Prostate gland (tissue), 2 donors: ENCODE data around the gene ZNF526. TPM values are rescaled to one million over a fixed set of nuclear protein-coding genes. Genes with fewer than 3 reads are reported as not detected.
A peak's percentile ranks its signal among the peaks of the same experiment; 100 is the strongest.

Source experiments
- DNase-seq: peaks from one replicate; pipeline ENCODE4 v3.0.0-alpha.2; 2019; ENCODE audit warnings: low spot score
- H3K27ac ChIP-seq, 2 donors: fragments of 200-600 bp; sonication (generic); 2 replicates each; pipeline ENCODE4 v1.5.1; 2017 to 2019
- H3K27me3 ChIP-seq: fragments of 200-600 bp; sonication (generic); replicated peaks from 2 replicates; pipeline ENCODE4 v1.5.1; 2019; ENCODE audit not compliant: insufficient read depth
- H3K36me3 ChIP-seq, 2 donors: fragments of 200-600 bp; sonication (generic); 1 replicate in 1 of 2; 2 replicates in 1 of 2; pipeline versions ENCODE4 v1.5.1 to v1.8.1; 2017 to 2019
- H3K4me1 ChIP-seq: fragments of 200-600 bp; sonication (generic); replicated peaks from 2 replicates; pipeline ENCODE4 v1.5.1; 2019
- H3K4me3 ChIP-seq, 2 donors: fragments of 200-600 bp; sonication (generic); 2 replicates each; pipeline ENCODE4 v1.5.1; 2017 to 2019
- H3K9me3 ChIP-seq: fragments of 200-600 bp; sonication (generic); 2 replicates; pipeline ENCODE4 v1.5.1; 2017
- POLR2A ChIP-seq: fragments of 450-650 bp; IDR thresholded peaks from one replicate; pipeline ENCODE4 v1.6.1; 2016; ENCODE audit warnings: antibody characterized with exemption, mild to moderate bottlenecking
- POLR2AphosphoS5 ChIP-seq: sonication (generic); formaldehyde crosslinking; IDR thresholded peaks from one replicate; pipeline ENCODE4 v1.6.1; 2017; ENCODE audit warnings: antibody characterized with exemption
- WGBS: methylation state at CpG from one replicate; pipeline ENCODE4 v1.1.5; 2018; 5-methylcytosine and 5-hydroxymethylcytosine counted together
- intact Hi-C: fragments of 100-400 bp; cut with DNase I; formaldehyde crosslinking; loops from one replicate; pipeline ENCODE4 v1.14.2; 2022
- total RNA-seq, 2 donors: library from RNA; depleted of rRNA; stranded (reverse); fragments of >200 nt; gene quantifications; one replicate each; pipeline ENCODE4 v1.1.0, GENCODE V29; 2016
- TF ChIP-seq, protein P1 (sequence below), 4 experiments: fragments of 200-600 bp in 2 of 4; fragments of 450-650 bp in 2 of 4; sonication (generic) in 2 of 4; IDR thresholded peaks; 1 replicate in 3 of 4; 2 replicates in 1 of 4; pipeline ENCODE4 v1.5.1; 2016 to 2019; ENCODE audit warnings: antibody characterized with exemption in 4 of 4, mild to moderate bottlenecking in 2 of 4, moderate library complexity in 2 of 4

Gene ZNF526
- total RNA-seq, 2 donors from 2014 or later: 8.2 to 14.1 TPM

DNA sequence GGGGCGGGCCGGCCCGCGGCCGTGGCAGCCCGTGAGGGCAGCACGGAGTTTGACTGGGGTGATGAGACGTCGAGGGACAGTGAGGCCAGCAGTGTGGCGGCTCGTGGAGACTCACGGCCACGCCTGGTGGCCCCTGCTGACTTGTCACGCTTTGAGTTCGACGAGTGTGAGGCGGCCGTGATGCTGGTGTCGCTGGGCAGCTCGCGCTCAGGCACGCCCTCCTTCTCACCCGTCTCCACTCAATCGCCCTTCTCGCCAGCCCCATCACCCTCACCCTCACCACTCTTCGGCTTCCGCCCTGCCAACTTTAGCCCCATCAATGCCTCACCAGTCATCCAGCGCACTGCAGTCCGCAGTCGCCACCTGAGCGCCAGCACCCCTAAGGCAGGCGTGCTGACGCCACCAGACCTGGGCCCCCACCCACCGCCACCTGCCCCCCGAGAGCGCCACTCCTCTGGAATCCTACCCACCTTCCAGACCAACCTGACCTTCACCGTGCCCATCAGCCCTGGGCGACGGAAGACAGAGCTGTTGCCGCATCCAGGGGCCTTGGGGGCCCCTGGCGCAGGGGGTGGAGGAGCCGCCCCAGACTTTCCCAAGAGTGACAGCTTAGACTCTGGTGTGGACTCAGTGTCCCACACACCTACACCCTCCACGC lies 53.4 kb downstream of the ZNF526 start:
- Histone ChIP-seq H3K27ac (no peak overlapping the region), H3K4me3 (no peak overlapping the region), H3K36me3 (peaks cover 15 to 17% of the 10 kb centered on the region in 2 donors), H3K4me1 (peaks cover 14% of the 10 kb centered on the region), H3K27me3 (no peaks in the 10 kb centered on the region), H3K9me3 (no peaks in the 10 kb centered on the region)
- DNase-seq: no peak
- intact Hi-C loops: no loop called here
- WGBS: 89% methylated on average over 43 of the region's 43 CpGs
- TF ChIP-seq POLR2AphosphoS5 (no peak), POLR2A (no peak)
- TF ChIP-seq, protein P1, sequence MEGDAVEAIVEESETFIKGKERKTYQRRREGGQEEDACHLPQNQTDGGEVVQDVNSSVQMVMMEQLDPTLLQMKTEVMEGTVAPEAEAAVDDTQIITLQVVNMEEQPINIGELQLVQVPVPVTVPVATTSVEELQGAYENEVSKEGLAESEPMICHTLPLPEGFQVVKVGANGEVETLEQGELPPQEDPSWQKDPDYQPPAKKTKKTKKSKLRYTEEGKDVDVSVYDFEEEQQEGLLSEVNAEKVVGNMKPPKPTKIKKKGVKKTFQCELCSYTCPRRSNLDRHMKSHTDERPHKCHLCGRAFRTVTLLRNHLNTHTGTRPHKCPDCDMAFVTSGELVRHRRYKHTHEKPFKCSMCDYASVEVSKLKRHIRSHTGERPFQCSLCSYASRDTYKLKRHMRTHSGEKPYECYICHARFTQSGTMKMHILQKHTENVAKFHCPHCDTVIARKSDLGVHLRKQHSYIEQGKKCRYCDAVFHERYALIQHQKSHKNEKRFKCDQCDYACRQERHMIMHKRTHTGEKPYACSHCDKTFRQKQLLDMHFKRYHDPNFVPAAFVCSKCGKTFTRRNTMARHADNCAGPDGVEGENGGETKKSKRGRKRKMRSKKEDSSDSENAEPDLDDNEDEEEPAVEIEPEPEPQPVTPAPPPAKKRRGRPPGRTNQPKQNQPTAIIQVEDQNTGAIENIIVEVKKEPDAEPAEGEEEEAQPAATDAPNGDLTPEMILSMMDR (IDR thresholded peaks at IDR 0.05): no peak

GRCh38 chr19:42274065-42274682 lies 54.1 kb downstream of the ZNF526 start:
- DNase-seq: no peak
- H3K4me1 ChIP-seq: peaks cover 18% of the 10 kb centered on the region
- no peak overlapping the region for H3K4me3 ChIP-seq
- WGBS: 92% methylated on average over 22 of the region's 22 CpGs
- TF ChIP-seq POLR2A (no peak), POLR2AphosphoS5 (no peak)
- TF ChIP-seq, protein P1 (IDR thresholded peaks at IDR 0.05): no peak
- peaks cover 15 to 17% of the 10 kb centered on the region in 2 donors for H3K36me3 ChIP-seq
- no peaks in the 10 kb centered on the region for H3K9me3 ChIP-seq
- no peak overlapping the region for H3K27ac ChIP-seq
- H3K27me3 ChIP-seq: no peaks in the 10 kb centered on the region
- intact Hi-C loops: no loop called here

DNA sequence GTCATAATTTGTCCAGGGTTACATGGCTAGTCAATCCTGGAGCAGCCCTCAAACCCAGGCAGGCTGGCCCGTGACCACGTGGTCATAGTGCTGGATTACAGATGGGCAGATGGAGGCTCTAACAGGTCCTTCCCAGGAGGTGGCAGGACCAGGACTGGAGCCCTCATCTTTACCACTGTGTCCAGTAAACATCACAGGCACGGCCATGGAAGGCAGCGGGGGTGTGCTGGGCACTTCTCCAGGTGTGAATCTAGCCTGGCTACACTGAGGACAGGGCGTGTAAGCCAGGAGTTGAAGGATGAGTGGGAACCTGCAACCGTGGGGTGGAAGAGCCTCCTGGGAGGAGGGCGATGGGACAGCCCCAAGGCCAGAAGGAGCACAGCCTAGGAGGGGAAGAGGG lies 55.0 kb downstream of the ZNF526 start:
- intact Hi-C loops: no loop called here
- Histone ChIP-seq H3K36me3 (peaks cover 15 to 17% of the 10 kb centered on the region in 2 donors), H3K4me3 (no peak overlapping the region), H3K4me1 (peaks cover 22% of the 10 kb centered on the region), H3K27me3 (no peaks in the 10 kb centered on the region), H3K27ac (no peak overlapping the region), H3K9me3 (no peaks in the 10 kb centered on the region)
- no peak for DNase-seq
- 50% methylated on average over 7 of the region's 7 CpGs for WGBS
- TF ChIP-seq POLR2AphosphoS5 (no peak), POLR2A (no peak)
- TF ChIP-seq, protein P1 (IDR thresholded peaks at IDR 0.05): no peak

- 85% methylated on average over 3 of the region's 3 CpGs for WGBS
- Histone ChIP-seq H3K27ac (no peak overlapping the region), H3K9me3 (no peaks in the 10 kb centered on the region), H3K36me3 (peaks cover 15 to 17% of the 10 kb centered on the region in 2 donors), H3K4me3 (no peak overlapping the region), H3K4me1 (peaks cover 22% of the 10 kb centered on the region), H3K27me3 (no peaks in the 10 kb centered on the region)
- TF ChIP-seq POLR2A (no peak), POLR2AphosphoS5 (no peak)
- TF ChIP-seq, protein P1 (IDR thresholded peaks at IDR 0.05): no peak
- DNase-seq: no peak
- intact Hi-C loops: no loop called here
Measured at GRCh38 chr19:42275517-42275916, 55.4 kb downstream of the ZNF526 start.

- Histone ChIP-seq H3K27ac (peak overlapping the region; percentile 91 to 98), H3K4me3 (no peak overlapping the region), H3K9me3 (no peaks in the 10 kb centered on the region), H3K27me3 (no peaks in the 10 kb centered on the region), H3K36me3 (peaks cover 15 to 17% of the 10 kb centered on the region in 2 donors), H3K4me1 (peaks cover 21% of the 10 kb centered on the region)
- TF ChIP-seq POLR2AphosphoS5 (no peak), POLR2A (no peak)
- intact Hi-C loops: no loop called here
- 68% methylated on average over 3 of the region's 3 CpGs for WGBS
- DNase-seq: no peak
Measured at GRCh38 chr19:42276284-42276683, 56.2 kb downstream of the ZNF526 start.
